Chondrocyte (in vitro differentiated cells): ENCODE data around the gene PRAMEF8. TPM values are rescaled to one million over a fixed set of nuclear protein-coding genes. Genes with fewer than 3 reads are reported as not detected.
"Not testable (repeated sequence)": the region's sequence is repeated elsewhere in the genome, so short reads cannot be mapped to it uniquely, and the experiment has no call there.

Experiments
- DNase-seq: peaks from one replicate; pipeline ENCODE4 v3.0.0; 2021; ENCODE audit warnings: mixed read lengths, low spot score
- H3K27ac Mint-ChIP-seq: one replicate; pipeline ENCODE4 v1.8.0; 2021; ENCODE audit warnings: mild to moderate bottlenecking, moderate library complexity, mixed read lengths; ENCODE audit not compliant: unreplicated experiment
- H3K27me3 Mint-ChIP-seq: 2 replicates; pipeline ENCODE4 v1.8.0; 2021; ENCODE audit warnings: low read depth, mixed read lengths
- H3K36me3 Mint-ChIP-seq: 2 replicates; pipeline ENCODE4 v1.8.0; 2021; ENCODE audit warnings: low read depth, mixed read lengths
- H3K4me1 Mint-ChIP-seq: 2 replicates; pipeline ENCODE4 v1.8.0; 2021; ENCODE audit warnings: low read depth, mild to moderate bottlenecking, mixed read lengths
- H3K4me3 Mint-ChIP-seq: one replicate; pipeline ENCODE4 v1.8.0; 2021; ENCODE audit warnings: mild to moderate bottlenecking, moderate library complexity, mixed read lengths; ENCODE audit not compliant: unreplicated experiment
- H3K9me3 Mint-ChIP-seq: 2 replicates; pipeline ENCODE4 v1.8.0; 2021; ENCODE audit warnings: low read depth, mixed read lengths
- total RNA-seq: library from RNA; stranded (reverse); gene quantifications from 3 replicates; pipeline ENCODE4 v1.2.1, GENCODE V29; 2021

Gene PRAMEF8
- total RNA-seq, 1 donor from 2014 or later, result not detected

DNA sequence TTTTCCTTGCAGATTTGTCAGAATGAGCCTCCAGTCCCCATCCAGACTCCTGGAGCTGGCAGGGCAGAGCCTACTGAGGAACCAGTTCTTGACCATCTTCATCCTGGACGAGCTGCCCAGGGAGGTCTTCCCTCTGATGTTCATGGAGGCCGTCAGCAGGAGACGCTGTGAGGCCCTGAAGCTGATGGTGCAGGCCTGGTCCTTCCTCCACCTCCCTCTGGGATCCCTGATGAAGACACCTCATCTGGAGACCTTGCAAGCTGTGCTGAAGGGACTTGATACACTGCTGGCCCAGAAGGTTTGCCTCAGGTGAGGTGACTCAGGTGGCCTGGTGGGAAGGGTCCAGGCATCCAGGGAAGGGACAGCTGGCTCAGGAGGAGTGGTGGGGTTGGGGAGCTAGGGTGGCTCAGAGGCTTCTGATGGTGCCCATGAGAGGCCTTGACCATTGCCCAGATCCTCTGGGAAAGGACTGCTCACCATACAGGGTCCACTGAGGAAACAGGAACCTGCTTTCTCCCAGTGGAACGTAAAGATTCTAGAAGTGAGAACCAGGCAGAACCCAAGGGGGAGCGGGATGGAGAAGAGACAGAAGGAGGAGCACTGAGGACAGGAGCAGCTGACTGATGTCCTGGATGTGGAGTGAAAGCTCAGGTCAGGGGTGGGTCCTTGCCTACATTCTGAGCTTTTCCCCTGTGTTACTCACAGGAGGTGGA, 38.9 kb downstream of the PRAMEF8 start:
- not testable (repeated sequence) for H3K36me3 Mint-ChIP-seq, H3K4me1 Mint-ChIP-seq, DNase-seq, H3K27me3 Mint-ChIP-seq, H3K27ac Mint-ChIP-seq, H3K4me3 Mint-ChIP-seq
- peaks cover 29% of the 10 kb centered on the region for H3K9me3 Mint-ChIP-seq

DNA sequence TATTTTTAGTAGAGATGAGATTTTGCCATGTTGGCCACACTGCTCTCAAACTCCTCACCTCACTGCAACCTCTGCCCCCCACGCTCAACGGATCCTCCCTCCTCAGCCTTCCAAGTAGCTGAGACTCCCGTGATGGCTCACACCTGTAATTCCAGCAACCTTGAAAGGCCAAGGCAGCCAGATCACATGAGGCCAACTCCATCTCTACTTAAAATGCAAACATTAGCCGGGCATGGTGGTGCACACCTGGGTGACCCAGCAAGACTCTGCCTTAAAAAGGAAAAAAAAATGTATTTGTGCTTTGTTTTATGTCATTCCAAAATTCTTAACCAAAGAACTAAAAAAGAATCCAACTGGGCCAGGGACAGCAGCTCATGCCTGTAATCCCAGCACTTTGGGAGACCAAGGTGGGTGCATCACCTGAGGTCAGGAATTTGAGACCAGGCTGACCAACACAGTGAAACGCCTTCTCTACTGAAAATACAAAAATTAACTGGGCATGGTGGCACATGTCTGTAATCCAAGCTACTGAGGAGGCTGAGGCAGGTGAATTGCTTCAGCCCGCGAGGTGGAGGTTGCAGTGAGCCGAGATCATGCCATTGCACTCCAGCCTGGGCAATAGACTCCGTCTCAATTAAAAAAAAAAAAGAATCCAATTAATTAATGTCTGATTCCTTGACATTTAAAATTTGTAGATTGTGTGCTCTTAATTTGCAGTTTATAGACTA, 41.2 kb downstream of the PRAMEF8 start:
- not testable (repeated sequence) for H3K27ac Mint-ChIP-seq, H3K27me3 Mint-ChIP-seq, H3K4me3 Mint-ChIP-seq, H3K4me1 Mint-ChIP-seq, DNase-seq, H3K36me3 Mint-ChIP-seq
- peaks cover 34% of the 10 kb centered on the region for H3K9me3 Mint-ChIP-seq

DNA sequence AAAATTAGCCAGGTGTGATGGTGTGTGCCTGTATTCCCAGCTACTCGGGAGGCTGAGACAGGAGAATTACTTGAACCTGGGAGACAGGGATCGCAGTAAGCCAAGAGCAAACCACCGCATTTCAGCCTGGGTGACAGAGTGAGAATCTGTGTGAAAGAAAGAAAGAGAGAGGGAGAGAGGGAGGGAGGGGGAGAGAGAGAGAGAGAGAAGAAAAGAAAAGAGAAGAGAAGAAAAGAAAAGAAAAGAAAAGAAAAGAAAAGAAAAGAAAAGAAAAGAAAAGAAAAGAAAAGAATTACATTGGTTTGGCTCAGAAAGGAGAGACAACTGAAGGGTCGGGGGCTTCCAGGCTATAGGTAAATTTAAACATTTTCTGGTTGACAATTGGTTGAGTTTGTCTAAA, 45.3 kb downstream of the PRAMEF8 start:
- not testable (repeated sequence) for H3K27ac Mint-ChIP-seq, DNase-seq, H3K27me3 Mint-ChIP-seq, H3K4me3 Mint-ChIP-seq, H3K4me1 Mint-ChIP-seq, H3K36me3 Mint-ChIP-seq
- H3K9me3 Mint-ChIP-seq, result peaks cover 14% of the 10 kb centered on the region

DNA sequence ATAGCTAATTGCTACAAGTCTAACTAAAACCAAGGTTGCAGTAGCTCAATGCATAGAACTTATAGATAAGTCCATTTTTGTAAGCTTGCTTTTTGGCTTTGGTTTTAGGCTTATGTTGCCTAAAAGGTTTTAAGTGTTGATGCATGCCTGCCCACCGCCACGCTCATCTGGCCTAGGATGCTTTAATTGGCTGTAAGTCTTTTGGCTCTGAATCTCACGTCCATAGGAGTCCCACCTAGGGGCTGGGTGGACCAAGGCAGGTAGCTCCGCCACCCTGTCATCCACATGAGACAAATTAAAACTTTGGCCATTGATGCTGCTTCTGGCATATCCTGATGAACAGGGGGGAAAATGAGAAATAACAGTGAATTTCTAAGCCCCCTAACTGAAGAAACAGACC, 47.4 kb downstream of the PRAMEF8 start:
- H3K36me3 Mint-ChIP-seq, H3K4me3 Mint-ChIP-seq, H3K27me3 Mint-ChIP-seq, DNase-seq, H3K4me1 Mint-ChIP-seq, H3K27ac Mint-ChIP-seq: not testable (repeated sequence)
- H3K9me3 Mint-ChIP-seq, result peaks cover 27% of the 10 kb centered on the region

DNA sequence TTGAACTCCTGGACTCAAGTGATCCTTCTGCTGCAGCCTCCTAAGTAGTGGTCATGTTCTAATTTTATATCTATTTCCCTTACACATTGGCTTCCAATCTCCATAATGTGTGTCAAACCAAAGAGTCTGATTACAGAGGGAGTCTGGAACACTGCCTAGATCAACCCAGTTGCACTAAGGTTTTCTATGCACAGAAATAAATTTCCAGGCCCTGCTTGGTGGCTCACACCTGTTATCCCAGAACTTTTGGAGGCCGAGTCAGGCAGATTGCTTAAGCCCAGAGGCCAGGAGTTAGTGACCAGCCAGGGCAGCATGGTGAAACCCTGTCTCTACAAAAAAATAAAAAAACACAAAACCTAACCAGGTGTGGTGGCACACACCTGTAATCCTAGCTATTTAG, 50.9 kb downstream of the PRAMEF8 start:
- not testable (repeated sequence) for DNase-seq, H3K36me3 Mint-ChIP-seq, H3K4me3 Mint-ChIP-seq, H3K4me1 Mint-ChIP-seq, H3K27ac Mint-ChIP-seq, H3K27me3 Mint-ChIP-seq
- H3K9me3 Mint-ChIP-seq, result peaks cover 39% of the 10 kb centered on the region

DNA sequence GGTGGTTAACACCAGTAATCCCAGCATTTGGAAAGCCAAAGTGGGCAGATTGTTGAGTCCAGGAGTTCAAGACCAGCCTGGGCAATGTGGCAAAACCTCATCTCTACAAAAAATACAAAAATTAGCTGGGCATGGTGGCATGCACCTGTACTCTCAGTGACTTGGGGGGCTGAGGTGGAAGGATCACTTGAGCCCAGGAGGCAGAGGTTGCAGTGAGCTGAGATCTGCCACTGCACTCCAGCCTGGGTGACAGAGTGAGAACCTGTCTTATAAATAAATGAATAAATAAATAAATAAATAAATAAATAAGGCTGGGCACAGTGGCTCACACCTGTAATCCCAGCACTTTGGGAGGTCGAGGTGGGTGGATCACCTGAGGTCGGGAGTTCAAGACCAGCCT, 52.9 kb downstream of the PRAMEF8 start:
- not testable (repeated sequence) for H3K27ac Mint-ChIP-seq, H3K4me3 Mint-ChIP-seq, H3K4me1 Mint-ChIP-seq, H3K36me3 Mint-ChIP-seq, DNase-seq, H3K27me3 Mint-ChIP-seq
- H3K9me3 Mint-ChIP-seq, result peaks cover 40% of the 10 kb centered on the region

Other genes starting within 250 kb of the PRAMEF8 start
- not detected in 3 replicates for gene PRAMEF27, start 228.6 kb downstream of the PRAMEF8 start, total RNA-seq
- not detected in 3 replicates for gene HNRNPCL3, start 224.4 kb downstream of the PRAMEF8 start, total RNA-seq
- not detected in 3 replicates for gene PRAMEF25, start 214.4 kb downstream of the PRAMEF8 start, total RNA-seq
- gene HNRNPCL2, start 168.3 kb downstream of the PRAMEF8 start, total RNA-seq, result not detected in 3 replicates
- gene PRAMEF26, start 129.1 kb downstream of the PRAMEF8 start, total RNA-seq, result not detected in 3 replicates
- gene HNRNPCL4, start 119.5 kb downstream of the PRAMEF8 start, total RNA-seq, result not detected in 3 replicates
- not detected in 3 replicates for gene PRAMEF9, start 113.3 kb downstream of the PRAMEF8 start, total RNA-seq
- not detected in 3 replicates for gene PRAMEF13, start 83.7 kb downstream of the PRAMEF8 start, total RNA-seq
- gene PRAMEF18, start 59.0 kb downstream of the PRAMEF8 start, total RNA-seq, result not detected in 3 replicates
- not detected in 3 replicates for gene PRAMEF5, start 30.9 kb downstream of the PRAMEF8 start, total RNA-seq
- gene PRAMEF33, start 18.4 kb upstream of the PRAMEF8 start, total RNA-seq, result not detected in 3 replicates
- not detected in 3 replicates for gene PRAMEF15, start 30.4 kb upstream of the PRAMEF8 start, total RNA-seq
- gene PRAMEF14, start 62.0 kb upstream of the PRAMEF8 start, total RNA-seq, result not detected in 3 replicates
- not detected in 3 replicates for gene PRAMEF19, start 86.8 kb upstream of the PRAMEF8 start, total RNA-seq
- not detected in 3 replicates for gene PRAMEF17, start 104.5 kb upstream of the PRAMEF8 start, total RNA-seq
- gene PRAMEF20, start 125.3 kb upstream of the PRAMEF8 start, total RNA-seq, result not detected in 3 replicates
- not detected in 3 replicates for gene LRRC38, start 228.9 kb upstream of the PRAMEF8 start, total RNA-seq